Endodermal cell (in vitro differentiated cells): ENCODE results near the gene RNF126. TPM values are rescaled to one million over a fixed set of nuclear protein-coding genes. Genes with fewer than 3 reads are reported as not detected.

Experiments
- DNase-seq: peaks from one replicate; pipeline ENCODE4 v3.0.0-alpha.2; 2017
- H3K27ac ChIP-seq: 2 replicates; pipeline ENCODE4 v1.5.1; 2013; ENCODE audit warnings: mild to moderate bottlenecking, low read depth, low read length, moderate library complexity
- H3K27me3 ChIP-seq: 2 replicates; pipeline ENCODE4 v1.6.1; 2013; ENCODE audit warnings: mild to moderate bottlenecking, low read length, moderate library complexity; ENCODE audit not compliant: insufficient read depth, control insufficient read depth, poor library complexity, severe bottlenecking
- H3K36me3 ChIP-seq: 2 replicates; pipeline ENCODE4 v1.7.0; 2013; ENCODE audit warnings: mild to moderate bottlenecking, low read length, moderate library complexity; ENCODE audit not compliant: control insufficient read depth, insufficient read depth
- H3K4me1 ChIP-seq: one replicate; pipeline ENCODE4 v1.7.0; 2013; ENCODE audit warnings: low read length; ENCODE audit not compliant: control insufficient read depth, insufficient read depth
- H3K4me3 ChIP-seq: 2 replicates; pipeline ENCODE4 v1.5.1; 2013; ENCODE audit warnings: mild to moderate bottlenecking, low read length, moderate library complexity
- H3K9ac ChIP-seq: 2 replicates; pipeline ENCODE4 v1.6.1; 2013; ENCODE audit warnings: mild to moderate bottlenecking, low read length, moderate library complexity; ENCODE audit not compliant: poor library complexity, severe bottlenecking; ENCODE audit errors: extremely low read depth
- H3K9me3 ChIP-seq: 2 replicates; pipeline ENCODE4 v1.6.1; 2013; ENCODE audit warnings: mild to moderate bottlenecking, low read length, moderate library complexity; ENCODE audit not compliant: control insufficient read depth
- H3K27ac Mint-ChIP-seq: 2 replicates; pipeline ENCODE4 v1.8.0; 2020; ENCODE audit warnings: mixed read lengths
- H3K27me3 Mint-ChIP-seq: 2 replicates; pipeline ENCODE4 v1.8.0; 2021; ENCODE audit warnings: mild to moderate bottlenecking, mixed read lengths; ENCODE audit not compliant: insufficient read depth
- H3K36me3 Mint-ChIP-seq: 2 replicates; pipeline ENCODE4 v1.8.0; 2020; ENCODE audit warnings: low read depth, mixed read lengths
- H3K4me1 Mint-ChIP-seq: 2 replicates; pipeline ENCODE4 v1.8.0; 2020; ENCODE audit warnings: mixed read lengths
- H3K4me3 Mint-ChIP-seq: 2 replicates; pipeline ENCODE4 v1.8.0; 2020; ENCODE audit warnings: mild to moderate bottlenecking, moderate library complexity, mixed read lengths
- H3K9me3 Mint-ChIP-seq: 2 replicates; pipeline ENCODE4 v1.8.0; 2020; ENCODE audit warnings: mild to moderate bottlenecking, mixed read lengths
- CTCF ChIP-seq: fragments of 200-600 bp; sonication (generic); conservative IDR thresholded peaks from 2 replicates; pipeline ENCODE4 v1.5.0; 2021; ENCODE audit warnings: antibody characterized with exemption, mild to moderate bottlenecking
- WGBS, 2 experiments: methylation state at CpG; one replicate each; pipeline versions ENCODE4 v1.1.5 to v1.1.7; 2013; ENCODE audit warnings: missing lambda C conversion rate in 2 of 2, mixed read lengths in 1 of 2; ENCODE audit not compliant: insufficient coverage in 1 of 2, insufficient read length in 1 of 2; 5-methylcytosine and 5-hydroxymethylcytosine counted together
- total RNA-seq, 2 donors: library from RNA; stranded (reverse); fragmentation: NEBNext Ultra II Directional in 1 of 2; extraction: Animal tissue kit (Norgen Biotek cat#: 25700) in 1 of 2; gene quantifications; 2 replicates in 1 of 2; 3 replicates in 1 of 2; pipeline ENCODE4 v1.2.1, GENCODE V29; 2021

Gene RNF126
- total RNA-seq, 2 donors from 2014 or later = 49.1 to 66.4 TPM

DNA sequence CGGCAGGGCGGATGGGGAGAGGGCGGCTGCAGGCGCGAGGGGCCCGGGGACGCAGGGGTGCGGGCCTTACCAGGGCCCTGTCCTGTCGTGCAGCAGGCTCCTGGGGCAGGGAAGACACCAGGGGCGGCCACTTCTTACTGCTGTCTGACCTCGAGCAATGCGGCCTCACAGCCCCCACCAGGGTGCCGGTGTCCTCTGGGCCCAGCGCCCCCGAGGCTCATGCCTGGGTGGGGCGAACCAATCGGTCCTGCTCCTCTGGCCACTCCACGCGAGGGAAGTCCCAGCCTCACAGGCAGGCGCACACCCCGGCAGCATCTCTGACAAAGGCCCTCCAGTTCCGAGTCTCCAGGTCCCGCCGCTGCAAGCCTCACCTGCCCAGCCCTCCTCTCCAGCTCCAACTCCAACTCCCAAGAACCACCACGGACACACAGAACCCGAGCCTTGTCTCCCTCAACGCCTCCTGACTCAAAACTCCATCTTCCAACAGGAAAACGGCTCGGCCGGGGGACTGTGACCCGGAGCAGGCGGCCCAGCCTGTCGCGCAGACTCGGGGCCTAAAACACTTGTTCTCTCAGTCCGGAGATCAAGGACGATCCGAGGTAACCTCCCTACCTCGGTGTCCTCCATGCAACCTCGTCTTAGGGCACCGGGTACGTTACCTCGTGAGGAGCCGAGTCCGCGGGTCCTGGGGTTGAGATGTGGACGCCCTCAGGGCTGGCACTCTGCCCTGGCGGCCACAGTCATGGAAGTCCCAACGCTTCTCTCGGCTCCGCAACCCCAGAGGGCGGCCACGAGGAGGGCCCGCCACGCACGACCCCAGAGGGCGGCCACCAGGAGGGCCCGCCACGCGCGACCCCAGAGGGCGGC is 16.9 kb downstream of the RNF126 start:
- Mint-ChIP-seq H3K27ac (no peak overlapping the region), H3K9me3 (no peaks in the 10 kb centered on the region), H3K27me3 (peaks cover 3% of the 10 kb centered on the region), H3K4me3 (no peak overlapping the region), H3K36me3 (peaks cover 12% of the 10 kb centered on the region), H3K4me1 (no peaks in the 10 kb centered on the region)
- 94 to 95% methylated on average over 53 to 62 of the region's 62 CpGs for WGBS, 2 experiments
- H3K36me3 ChIP-seq = no peaks in the 10 kb centered on the region
- DNase-seq = no peak
- H3K4me1 ChIP-seq = no peaks in the 10 kb centered on the region
- no peaks in the 10 kb centered on the region for H3K27me3 ChIP-seq
- H3K4me3 ChIP-seq = no peak overlapping the region
- H3K9ac ChIP-seq = no peak overlapping the region
- no peak for TF ChIP-seq CTCF
- peak overlapping the region; percentile 17 for H3K27ac ChIP-seq
- no peaks in the 10 kb centered on the region for H3K9me3 ChIP-seq

DNA sequence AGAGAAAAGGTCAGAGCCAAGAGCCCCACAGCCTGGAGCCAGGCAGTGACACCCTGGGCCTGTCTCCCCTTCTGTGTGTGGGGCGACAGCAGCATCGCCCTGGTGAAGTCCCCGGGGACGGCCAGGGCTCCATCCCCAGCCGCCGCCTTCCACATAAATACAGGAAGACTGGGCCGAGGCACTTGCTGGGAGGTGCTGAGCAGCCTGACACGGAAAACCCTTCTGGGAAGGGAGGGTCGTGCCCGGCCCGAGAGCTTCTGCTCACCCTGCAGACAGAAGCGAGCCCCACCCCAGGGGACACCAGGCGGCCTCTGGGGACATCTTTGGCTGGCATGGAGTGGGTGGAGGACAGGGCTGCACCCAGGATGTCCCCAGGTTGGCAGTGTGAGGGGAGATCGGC is 18.2 kb downstream of the RNF126 start:
- H3K4me1 ChIP-seq = no peaks in the 10 kb centered on the region
- no peak overlapping the region for H3K4me3 ChIP-seq
- no peak overlapping the region for H3K27ac Mint-ChIP-seq
- TF ChIP-seq CTCF = no peak
- H3K27me3 ChIP-seq = no peaks in the 10 kb centered on the region
- H3K9me3 Mint-ChIP-seq = no peaks in the 10 kb centered on the region
- no peaks in the 10 kb centered on the region for H3K9me3 ChIP-seq
- H3K4me1 Mint-ChIP-seq = no peaks in the 10 kb centered on the region
- H3K36me3 ChIP-seq = no peaks in the 10 kb centered on the region
- 88 to 94% methylated on average over 12 to 14 of the region's 14 CpGs for WGBS, 2 experiments
- H3K36me3 Mint-ChIP-seq = peaks cover 10% of the 10 kb centered on the region
- no peak overlapping the region for H3K9ac ChIP-seq
- no peak overlapping the region for H3K4me3 Mint-ChIP-seq
- peaks cover 3% of the 10 kb centered on the region for H3K27me3 Mint-ChIP-seq
- no peak for DNase-seq
- H3K27ac ChIP-seq = no peak overlapping the region

DNA sequence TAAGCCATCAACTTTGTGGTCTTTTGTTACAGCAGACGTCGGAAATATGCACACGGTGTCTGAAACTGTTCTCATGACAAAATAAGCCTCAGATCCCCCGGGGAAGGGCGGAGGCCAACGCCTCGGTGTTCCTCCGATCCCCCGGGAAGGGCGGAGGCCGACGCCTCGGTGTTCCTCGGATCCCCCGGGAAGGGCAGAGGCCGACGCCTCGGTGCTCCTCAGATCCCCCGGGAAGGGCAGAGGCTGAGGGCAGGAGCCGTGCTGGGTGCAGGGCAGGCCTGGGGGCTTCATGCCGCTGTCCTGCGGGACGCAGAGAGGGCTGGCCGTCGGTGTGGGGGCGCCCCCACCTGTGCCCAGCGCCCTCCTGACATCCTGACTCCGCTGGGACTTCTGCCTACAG is 18.7 kb downstream of the RNF126 start:
- no peaks in the 10 kb centered on the region for H3K9me3 Mint-ChIP-seq
- DNase-seq = no peak
- peaks cover 4% of the 10 kb centered on the region for H3K27me3 Mint-ChIP-seq
- H3K4me3 Mint-ChIP-seq = no peak overlapping the region
- Histone ChIP-seq H3K36me3 (no peaks in the 10 kb centered on the region), H3K4me3 (no peak overlapping the region), H3K9ac (no peak overlapping the region), H3K9me3 (no peaks in the 10 kb centered on the region), H3K4me1 (no peaks in the 10 kb centered on the region), H3K27me3 (peaks cover under 1% of the 10 kb centered on the region), H3K27ac (no peak overlapping the region)
- no peak overlapping the region for H3K27ac Mint-ChIP-seq
- H3K36me3 Mint-ChIP-seq = peaks cover 10% of the 10 kb centered on the region
- WGBS, 2 experiments = 88% methylated on average over 11 to 28 of the region's 28 CpGs
- TF ChIP-seq CTCF = no peak
- no peaks in the 10 kb centered on the region for H3K4me1 Mint-ChIP-seq
